HG02571 (cell line): ENCODE results near the gene ZBTB46.

Experiments used
- ATAC-seq: cut with Tn5 transposase; IDR thresholded peaks from one replicate; pipeline ENCODE4 v1.9.1; 2021; ENCODE audit warnings: mild to moderate bottlenecking, moderate library complexity; ENCODE audit not compliant: unreplicated experiment

The ZBTB46 gene

DNA sequence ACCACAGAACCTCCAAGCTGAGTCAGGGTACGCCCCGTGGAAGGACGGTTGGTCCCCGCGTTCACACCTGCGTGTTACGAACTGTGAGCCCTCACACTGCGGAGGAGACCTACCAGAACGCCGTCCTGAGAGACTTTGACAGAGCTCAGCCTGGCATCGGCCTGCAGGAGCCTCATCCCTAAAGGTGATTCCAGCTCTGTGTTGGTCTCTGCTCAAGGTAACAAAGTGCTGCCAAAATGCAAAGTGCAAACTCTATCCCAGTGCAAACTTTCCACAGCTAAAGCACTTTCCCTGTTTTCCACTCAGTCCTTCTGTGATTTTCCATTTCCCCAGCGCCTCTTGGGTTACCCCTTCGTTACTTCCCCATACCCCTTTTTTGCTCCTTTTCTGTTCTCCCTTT is 8.6 kb upstream of the ZBTB46 start:
- no peak for ATAC-seq

DNA sequence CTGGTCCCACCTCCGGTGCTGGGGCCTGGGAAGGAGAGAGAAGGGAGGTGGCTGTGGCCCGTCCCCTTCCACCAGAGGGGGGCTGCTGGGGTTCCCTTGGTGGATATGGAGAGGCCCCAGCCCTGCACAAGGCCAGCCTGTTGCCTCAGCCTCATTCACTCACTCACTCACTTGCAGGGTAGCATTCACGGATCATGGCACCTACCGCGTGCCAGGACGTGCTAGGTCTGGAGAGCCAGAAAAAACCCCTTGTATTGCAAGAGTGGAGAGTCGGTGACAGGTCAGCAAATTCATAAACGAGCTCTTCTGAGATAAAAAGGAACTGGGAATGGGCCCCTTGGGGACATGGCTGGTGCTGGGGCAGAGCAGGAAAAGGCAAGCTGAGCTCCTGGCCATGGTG is 6.4 kb upstream of the ZBTB46 start:
- no peak for ATAC-seq

DNA sequence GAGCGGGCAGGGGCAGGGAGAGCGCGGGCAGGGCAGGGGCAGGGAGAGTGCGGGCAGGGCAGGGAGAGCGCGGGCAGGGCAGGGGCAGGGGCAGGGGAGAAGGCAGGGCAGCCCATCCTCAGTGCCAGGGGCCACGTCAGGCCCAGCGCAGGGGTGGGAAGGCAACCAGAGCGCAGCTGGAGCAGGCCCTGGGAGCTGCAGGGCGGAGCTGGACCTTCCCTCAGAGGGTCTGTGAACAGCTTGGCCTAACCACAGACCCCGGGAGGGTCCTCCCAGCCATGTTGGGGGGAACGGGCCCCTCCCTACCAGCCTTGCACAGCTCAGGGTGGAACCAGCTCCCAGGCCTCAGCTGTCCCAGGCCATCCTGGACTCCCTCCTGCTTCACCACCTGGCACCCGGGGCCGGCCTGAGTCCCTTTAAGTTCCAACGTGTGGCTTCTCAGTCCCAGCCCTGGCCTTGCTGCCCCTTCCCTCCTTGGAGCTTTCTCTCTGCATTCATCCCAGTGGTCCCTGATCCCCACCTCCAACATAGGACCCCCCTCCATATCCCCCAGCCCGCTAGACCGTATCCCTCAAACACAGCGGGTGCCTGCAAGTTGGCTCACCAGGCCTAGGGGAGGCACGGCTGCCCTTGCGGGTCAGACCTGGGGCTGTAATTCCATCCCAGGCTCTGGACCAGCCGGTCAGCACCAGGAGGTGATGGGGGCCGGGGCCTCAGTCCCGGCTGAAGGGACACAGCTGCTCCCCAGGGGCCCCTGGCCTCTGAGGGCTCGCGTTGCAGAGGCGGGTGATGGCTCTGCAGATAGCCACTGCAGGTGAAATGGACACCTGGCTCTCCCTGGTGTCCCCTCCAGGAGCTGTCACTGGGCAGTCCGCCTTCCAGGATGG is 5.6 kb upstream of the ZBTB46 start:
- no peak for ATAC-seq

DNA sequence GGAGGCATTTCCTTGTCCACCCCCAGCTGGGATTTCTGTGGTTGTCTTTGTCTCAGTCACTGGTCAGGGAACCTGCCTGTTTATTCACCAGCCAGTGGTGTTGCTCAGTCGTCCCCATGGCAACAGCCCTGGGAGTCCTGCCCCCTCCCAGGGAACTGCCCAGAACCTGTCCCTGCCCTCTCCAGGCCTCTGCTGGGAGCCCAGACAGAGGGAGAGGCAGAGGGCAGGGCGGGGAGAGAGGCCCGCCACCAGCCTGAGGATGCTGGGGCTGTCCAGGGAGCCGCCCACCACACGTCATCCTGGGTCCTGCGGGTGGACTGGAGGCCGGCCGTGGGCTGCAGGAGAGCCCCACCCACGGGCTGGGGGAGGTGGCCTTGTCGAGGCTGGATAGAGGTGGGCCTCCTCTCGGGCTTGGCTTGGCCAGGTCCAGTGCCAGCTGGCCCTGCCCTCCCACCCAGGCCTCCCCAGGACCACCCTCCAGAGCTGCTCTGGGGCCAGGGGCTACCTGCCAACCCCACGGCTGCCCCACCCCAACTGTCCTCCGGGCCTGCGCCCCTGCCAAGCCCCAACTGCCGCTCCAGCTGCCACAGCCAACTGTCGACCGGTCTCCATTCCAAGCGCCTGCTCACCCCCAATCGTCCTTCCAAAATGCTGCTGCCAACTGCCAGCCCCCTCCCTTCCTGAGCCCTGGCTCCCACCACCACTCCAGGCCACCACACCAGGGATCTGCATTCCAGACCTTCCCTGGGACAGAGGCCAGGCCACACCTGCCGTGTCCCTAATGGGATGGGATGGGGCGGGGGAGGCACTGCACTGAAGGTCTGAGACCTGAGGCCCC is 4.2 kb upstream of the ZBTB46 start:
- ATAC-seq, result no peak

DNA sequence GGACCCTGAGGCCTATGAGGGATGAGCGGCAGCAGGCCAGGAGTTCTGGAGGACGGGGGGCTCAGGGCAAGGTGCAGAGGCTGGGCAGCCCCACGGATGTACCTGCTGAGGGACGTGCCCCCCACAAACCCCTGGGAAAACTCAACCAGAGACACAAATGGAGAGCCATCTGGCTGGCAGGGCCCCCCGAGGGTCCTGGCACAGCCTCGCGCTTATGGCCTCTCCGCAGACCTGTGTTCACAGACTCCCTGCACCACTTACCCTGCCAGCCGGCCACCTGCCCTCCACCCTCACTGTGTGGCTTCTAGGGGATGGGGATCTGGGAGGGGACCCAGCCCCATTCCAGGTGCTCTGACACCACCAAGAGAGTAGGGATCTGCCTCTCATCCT is 3.4 kb upstream of the ZBTB46 start:
- no peak for ATAC-seq

DNA sequence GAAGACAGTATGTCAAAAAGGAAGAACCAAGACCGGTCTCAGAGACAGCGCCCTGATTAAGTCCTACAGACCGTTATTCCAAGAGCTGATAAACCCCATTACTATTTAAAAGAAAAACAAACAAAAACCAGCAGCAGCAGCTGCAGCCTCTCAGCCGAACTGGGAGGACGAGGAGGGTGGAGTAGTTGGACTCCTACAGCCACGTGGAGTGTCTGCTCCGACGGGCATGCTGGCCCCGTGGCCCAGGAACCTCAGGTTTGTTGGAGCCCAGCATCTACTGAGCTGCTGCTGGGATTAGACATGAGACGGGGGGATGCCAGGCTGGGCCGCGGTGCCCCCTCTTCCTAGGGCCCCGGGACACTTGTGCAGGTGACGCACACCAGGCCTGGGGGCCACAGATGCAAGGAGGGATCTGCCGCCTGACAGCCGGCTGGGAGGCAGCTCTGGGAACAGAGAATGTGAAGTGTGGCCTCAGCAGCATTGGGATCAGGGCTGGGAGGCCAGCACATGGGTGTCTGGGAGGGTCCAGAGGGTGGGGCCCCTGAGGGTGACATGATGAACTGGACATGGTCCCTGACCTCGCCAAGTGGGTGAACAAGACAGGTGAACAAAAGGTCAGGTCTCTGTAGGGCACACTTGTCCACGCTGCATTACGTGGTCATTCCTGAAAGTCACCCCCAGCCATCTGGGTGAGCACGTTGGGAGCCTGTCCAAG is 2.9 kb upstream of the ZBTB46 start:
- ATAC-seq, result no peak

DNA sequence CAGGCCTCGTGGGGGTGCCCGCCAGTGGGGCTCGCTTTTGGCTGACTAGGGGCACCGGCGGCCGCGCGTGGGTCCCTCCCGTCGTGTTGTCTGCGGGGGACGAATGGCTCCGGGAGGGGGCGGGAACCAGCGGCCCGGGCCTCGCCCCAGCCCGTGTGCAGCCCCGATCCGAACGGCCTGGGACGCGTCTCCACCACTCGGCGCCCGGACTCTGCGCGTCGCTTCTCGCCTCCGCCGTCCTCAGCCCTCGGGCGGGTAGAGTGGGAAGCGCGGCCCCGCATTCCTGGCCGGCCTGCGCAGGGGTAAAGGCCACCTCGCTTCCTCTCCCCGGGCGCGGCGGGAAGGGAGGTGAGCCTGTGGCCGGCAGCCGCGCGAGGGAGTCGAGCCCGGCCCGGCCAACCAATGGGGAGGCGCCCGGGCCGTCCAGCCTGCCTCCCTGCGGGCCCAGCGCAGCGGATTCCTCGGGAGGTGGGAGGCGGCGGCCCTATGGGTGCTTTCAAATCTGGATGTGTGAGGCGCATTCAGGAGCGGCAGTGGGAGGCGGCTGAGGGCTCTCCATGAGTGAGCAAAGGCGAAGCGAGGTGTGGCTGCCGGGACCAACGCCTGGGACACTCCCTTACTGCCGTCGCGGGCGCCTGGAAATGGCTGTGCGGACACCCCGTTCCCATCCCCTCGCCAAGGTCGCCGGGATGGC is 1.1 kb upstream of the ZBTB46 start:
- ATAC-seq, result no peak

DNA sequence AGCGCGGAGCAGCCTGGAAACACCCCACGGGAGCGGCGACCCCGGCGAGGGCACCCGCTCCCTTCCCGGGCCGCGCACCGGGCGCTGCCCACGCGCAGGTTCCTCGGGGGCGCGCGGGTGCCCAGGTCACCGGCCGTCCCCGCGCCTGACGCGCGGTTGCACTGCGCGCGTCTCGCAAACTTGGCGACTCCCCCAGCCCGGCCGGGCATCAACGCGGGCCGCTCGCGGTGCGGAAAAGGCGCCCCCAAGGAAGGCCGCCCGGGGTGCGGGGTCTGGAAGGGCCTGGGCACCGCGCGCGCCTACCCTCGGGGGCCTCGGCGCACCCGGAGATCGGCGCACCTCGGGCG is 555 bp upstream of the ZBTB46 start:
- ATAC-seq, result no peak

DNA sequence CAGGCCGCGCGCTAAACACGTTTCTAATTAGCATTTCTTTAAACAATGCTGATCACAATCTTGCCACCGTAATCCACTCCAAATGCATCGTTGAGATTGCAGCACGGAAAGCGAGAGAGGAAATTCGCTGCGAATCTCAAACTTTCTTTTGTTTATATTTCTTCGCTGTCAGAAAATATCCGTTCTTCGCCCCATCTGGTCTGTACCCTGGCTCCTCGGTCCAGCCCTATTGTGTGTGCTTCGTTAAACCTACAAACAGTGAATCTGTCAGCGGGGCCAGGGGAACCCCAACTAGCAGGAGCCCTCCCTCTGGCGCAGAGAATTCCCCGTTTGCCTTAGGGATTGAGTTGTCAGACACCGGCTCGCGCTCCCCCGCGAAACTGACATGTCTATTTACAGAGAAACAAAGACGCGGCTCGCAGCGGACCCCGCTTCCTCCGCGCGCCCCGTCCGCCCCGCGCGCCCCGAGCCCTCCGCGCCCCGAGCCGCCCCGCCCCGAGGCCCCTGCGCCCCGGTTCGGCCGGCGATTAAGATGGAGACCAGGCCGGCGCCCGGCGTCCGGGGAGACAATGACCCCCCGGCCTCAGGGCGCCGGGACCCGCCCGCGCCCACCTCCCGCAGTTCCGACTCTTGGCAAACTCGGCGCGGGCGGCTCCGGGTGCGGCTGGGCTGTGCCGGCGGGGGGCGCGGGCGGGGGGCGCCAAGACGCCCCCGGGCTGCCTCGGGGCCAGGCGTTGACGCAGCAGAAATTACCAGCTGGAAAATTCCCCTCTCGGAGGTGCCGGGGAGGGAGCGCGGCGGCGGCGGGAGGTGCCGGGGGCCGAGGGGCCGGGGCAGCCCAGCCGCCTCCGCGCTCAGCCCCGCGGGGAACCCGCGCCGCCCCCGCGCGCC is 874 bp downstream of the ZBTB46 start:
- ATAC-seq, result no peak

DNA sequence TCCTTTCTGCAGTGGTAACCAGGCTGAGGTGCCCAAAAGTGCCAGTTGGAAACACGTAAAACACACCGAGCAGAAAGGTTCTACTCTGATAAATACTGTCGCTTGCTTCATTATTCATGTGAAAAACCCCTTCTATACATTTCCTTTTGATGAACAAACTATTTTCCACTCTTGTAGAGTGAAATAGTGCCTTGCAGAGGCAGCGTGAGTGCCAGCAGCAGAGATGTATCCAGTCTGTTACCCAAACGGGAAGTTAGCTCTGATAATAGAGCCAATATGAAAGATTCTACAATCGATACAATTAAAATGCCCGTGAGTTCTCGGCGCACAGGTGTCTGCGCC is 1.5 kb downstream of the ZBTB46 start:
- ATAC-seq, result no peak

DNA sequence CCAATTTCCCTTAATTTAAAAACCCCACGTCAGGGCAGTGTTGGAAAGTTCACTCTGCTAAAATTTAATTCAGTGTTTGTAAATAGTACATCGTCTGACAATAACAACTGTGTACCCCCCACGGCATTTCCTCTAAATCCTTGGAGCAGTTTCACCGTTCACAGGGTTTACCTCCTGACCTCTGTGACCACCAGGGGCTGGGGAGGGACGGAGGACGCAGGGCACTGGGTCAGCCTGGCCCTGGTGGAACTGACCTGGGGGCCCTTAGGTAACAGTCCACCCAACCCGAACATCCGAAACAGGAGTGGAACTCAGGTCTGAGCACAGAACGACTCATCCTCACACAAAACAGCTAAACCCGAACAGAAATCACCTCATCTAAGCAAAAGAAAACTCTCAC is 2.1 kb downstream of the ZBTB46 start:
- ATAC-seq, result no peak

DNA sequence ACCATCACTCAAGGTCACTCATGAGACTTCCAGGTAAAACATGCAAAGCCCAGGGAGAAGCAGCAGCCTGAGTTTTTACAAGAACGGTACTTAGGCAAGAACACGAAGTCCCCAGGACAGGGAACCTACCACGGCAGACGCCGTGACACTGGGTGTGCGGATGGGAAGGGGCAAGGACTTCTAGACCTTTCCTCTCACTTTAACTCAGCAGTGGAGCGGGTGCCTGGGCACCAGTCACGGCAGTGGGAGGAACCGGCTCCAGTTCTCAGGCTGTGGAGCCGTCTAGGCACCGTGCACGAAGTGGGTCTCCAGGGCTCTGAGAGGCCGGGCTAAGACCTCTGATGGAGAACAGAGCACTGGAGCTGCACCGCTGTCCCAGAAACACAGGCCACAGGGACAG is 2.5 kb downstream of the ZBTB46 start:
- ATAC-seq, result no peak

DNA sequence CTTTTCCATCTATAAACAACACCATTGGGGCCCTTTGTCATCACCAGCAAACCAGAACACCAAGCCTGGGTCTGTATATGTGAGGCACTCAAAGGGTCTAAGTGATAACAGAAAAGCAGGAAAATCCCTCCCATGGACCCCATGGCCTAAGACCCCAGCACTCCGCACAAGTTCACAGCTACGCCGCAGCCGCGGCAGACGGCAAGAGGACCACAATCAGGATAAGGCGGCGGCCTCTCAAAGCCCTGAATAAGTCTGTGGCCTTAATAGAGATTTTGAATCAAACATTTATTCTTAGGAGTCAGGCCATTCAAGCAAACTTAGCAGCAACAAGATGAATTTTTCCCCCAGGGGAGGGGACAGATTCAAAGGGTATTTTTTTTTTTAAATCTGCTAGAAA is 2.9 kb downstream of the ZBTB46 start:
- no peak for ATAC-seq

DNA sequence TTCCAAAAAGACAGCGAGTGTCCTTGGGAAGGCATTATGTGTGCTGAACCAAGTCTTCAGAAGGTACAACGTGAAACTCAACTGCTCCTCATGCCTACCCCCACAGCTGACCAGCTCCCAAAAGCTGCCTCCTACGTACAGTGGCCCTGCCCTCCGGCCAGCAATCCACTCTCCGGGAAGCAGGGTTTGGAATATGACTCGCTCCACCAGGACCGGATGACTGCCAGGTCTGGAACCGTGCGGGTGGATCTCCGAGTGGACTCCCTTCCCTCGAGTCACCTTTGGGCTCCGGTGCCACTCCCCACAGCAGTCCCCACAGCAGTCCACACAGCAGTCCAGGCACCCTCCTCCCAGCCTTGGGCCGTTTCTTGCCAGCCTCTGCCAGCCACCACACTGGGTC is 4.3 kb downstream of the ZBTB46 start:
- ATAC-seq, result no peak

DNA sequence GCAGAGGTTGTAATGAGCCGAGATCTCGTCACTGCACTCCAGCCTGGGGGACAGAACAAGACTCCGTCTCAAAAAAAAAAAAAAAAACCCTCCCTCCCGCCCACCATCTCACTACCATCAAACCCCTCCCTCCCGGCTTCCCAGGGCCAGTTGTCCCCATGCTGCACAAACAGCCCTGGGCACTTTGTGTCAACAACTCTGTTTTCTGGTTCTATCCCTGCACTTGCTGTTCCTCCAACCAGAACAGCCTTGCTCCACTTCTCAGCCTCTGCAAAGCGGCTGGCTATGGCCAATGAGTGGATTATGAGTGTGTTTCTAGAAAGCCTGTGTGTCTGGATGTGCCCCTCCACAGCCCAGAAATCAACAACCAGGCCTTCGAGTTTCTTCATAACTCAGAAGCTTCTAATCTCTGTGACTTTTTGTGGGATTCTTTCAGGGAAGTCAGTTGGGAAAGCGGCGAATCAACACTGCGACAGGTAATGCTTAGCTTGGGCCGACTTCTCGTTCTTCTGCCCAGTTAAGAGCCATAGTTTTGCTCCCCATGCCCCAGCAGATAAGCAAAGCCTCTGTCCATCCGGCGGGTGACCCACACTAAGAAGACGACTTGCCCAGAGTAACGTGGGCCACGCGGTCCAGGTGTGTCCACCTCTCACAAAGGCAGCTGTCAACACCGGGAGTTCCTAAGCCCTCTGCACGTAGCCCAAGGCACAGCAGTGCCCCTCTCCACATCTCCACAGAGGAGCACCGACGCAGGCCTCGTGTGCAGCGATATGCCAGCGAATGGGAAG is 5.5 kb downstream of the ZBTB46 start:
- ATAC-seq, result no peak

DNA sequence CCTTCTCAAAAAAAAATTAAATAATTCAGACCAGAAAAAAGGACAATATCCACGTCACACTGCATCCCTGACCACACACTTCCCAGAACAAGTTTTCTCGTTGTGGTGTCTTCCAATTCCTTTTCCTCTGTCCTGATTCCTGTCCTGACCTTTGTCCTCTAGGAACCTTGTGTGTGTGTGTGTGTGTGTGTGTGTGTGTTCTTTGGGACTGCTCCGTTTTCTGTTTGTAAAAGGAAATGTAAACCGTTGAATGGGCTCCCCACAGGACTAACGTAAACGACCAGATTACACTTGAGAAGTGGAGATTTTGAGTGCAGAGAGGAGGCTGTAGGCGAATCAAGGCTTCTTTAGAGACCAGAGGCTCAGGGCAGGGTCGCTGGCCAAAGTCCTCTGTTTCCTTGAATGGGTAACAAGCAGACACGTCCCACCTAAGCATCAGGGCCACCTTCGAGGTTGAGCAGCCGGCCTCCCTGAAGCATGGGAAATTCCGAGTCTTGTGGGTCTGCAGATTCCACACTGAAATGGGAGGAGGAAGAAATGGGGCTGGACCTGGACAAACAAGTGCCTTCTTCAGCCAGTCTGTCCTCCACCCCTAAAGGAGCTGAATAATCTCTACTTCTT is 7.3 kb downstream of the ZBTB46 start:
- ATAC-seq, result no peak

DNA sequence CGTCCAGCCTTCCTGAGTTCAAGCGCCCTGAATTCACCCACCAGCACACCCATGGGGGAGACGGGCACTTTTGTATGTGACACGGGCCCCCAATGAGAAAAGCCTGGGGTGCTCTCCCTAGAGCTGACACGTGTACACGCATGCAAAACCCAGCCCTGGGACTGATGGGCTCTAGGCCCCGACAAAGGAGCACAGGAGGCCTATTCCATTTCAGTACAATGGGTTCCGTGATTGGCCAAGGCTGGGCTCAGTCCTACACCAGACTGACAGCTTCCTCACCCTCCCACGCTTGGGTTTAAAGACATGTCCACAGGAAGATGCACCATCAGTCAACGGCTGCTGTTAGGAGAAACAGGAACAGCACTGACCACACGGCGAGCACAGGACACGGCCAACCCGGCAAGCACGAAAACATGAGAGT is 8.8 kb downstream of the ZBTB46 start:
- ATAC-seq, result no peak

DNA sequence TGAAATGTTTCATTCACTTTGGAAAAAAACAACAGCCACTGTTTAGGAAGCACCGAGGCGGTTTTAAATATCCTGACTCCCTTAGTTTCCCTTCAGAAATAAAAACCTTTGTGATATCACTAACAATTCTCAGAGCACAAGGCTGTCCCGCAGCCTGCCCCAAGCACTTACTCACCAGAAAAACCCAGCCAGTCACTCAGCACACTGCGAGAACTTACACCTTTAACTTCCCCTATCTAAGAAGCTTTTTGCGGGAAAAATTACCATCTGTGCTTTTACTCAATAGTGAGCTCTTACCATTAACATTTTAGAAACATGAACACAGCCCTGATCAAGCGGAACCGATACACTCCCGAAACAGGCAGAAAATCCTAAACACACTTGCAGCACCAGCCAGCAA is 9.3 kb downstream of the ZBTB46 start:
- ATAC-seq, result no peak
